H1 (cell line): ENCODE data around the gene SLC6A20. TPM values are rescaled to one million over a fixed set of nuclear protein-coding genes. Genes with fewer than 3 reads are reported as not detected.

Source experiments
- CTCF ChIA-PET: fragments of 300-600 bp; sonication (Branson Sonifier 250); formaldehyde crosslinking; loops from one replicate; lab custom pipeline; 2021; ENCODE audit not compliant: partially characterized antibody; lab: Charles Lee
- POLR2A ChIA-PET: fragments of 300-600 bp; sonication (Branson Sonifier 250); formaldehyde crosslinking; loops from one replicate; lab custom pipeline; 2021; ENCODE audit warnings: inconsistent platforms; ENCODE audit not compliant: partially characterized antibody; lab: Charles Lee
- DNase-seq, 2 experiments: peaks; one replicate each; pipeline versions ENCODE4 v3.0.0 to v3.0.0-alpha.2; 2010 to 2022; ENCODE audit warnings: low spot score in 2 of 2, low read depth in 1 of 2, mixed read lengths in 1 of 2
- FAIRE-seq: peaks from 2 replicates; lab custom pipeline; 2011; peaks lifted over from hg19 to GRCh38; lab: Jason Lieb, UNC
- H2AFZ ChIP-seq: 2 replicates; pipeline ENCODE4 v1.8.1; 2012; ENCODE audit warnings: low read length, inconsistent platforms
- H2AK5ac ChIP-seq: 2 replicates; pipeline ENCODE4 v1.6.1; 2013; ENCODE audit warnings: low read depth, low read length
- H2BK120ac ChIP-seq: replicated peaks from 2 replicates; pipeline ENCODE3; 2013; ENCODE audit warnings: low read depth, low read length, inconsistent platforms
- H2BK12ac ChIP-seq: 2 replicates; pipeline ENCODE4 v1.6.1; 2013; ENCODE audit warnings: low read depth, low read length
- H2BK15ac ChIP-seq: 2 replicates; pipeline ENCODE4 v1.6.1; 2013; ENCODE audit warnings: low read length
- H2BK20ac ChIP-seq: 2 replicates; pipeline ENCODE4 v1.6.1; 2013; ENCODE audit warnings: low read length
- H2BK5ac ChIP-seq: 2 replicates; pipeline ENCODE4 v1.6.1; 2013; ENCODE audit warnings: low read depth, low read length
- H3K14ac ChIP-seq: 2 replicates; pipeline ENCODE4 v1.6.1; 2013; ENCODE audit warnings: inconsistent platforms; ENCODE audit not compliant: insufficient read length
- H3K18ac ChIP-seq: 2 replicates; pipeline ENCODE4 v1.6.1; 2013; ENCODE audit warnings: low read length; ENCODE audit errors: extremely low read depth
- H3K23ac ChIP-seq: 2 replicates; pipeline ENCODE4 v1.6.1; 2013; ENCODE audit warnings: inconsistent platforms; ENCODE audit not compliant: insufficient read length
- H3K23me2 ChIP-seq: 2 replicates; pipeline ENCODE4 v1.6.1; 2013; ENCODE audit warnings: low read depth, low read length
- H3K27ac ChIP-seq: 2 replicates; pipeline ENCODE4 v1.6.1; 2011; ENCODE audit warnings: low read depth, low read length, inconsistent platforms
- H3K27me3 ChIP-seq, 4 experiments: replicated peaks in 1 of 4; 1 replicate in 1 of 4; 2 replicates in 3 of 4; pipeline versions ENCODE4 v1.6.1 to v1.8.1; 2011 to 2013; ENCODE audit warnings: low read length in 3 of 4, mild to moderate bottlenecking in 3 of 4, inconsistent platforms in 2 of 4, mixed read lengths in 2 of 4, moderate library complexity in 1 of 4; ENCODE audit not compliant: control insufficient read depth in 3 of 4, insufficient read depth in 3 of 4; ENCODE audit errors: extremely low read depth in 1 of 4
- H3K36me3 ChIP-seq, 4 experiments: 2 replicates each; pipeline versions ENCODE4 v1.6.1 to v1.8.1; 2011 to 2013; ENCODE audit warnings: mild to moderate bottlenecking in 4 of 4, low read length in 3 of 4, moderate library complexity in 2 of 4, control low read depth in 1 of 4, inconsistent platforms in 1 of 4; ENCODE audit not compliant: insufficient read depth in 4 of 4, control insufficient read depth in 2 of 4
- H3K4ac ChIP-seq: replicated peaks from 2 replicates; pipeline ENCODE3; 2013; ENCODE audit warnings: low read length, low read depth, mixed read lengths, inconsistent platforms; ENCODE audit not compliant: insufficient read length
- H3K4me1 ChIP-seq, 4 experiments: replicated peaks in 1 of 4; 1 replicate in 1 of 4; 2 replicates in 3 of 4; pipeline versions ENCODE4 v1.6.1 to v1.8.1; 2011 to 2013; ENCODE audit warnings: low read length in 3 of 4, inconsistent platforms in 2 of 4, mixed read lengths in 1 of 4; ENCODE audit not compliant: insufficient read depth in 4 of 4, control insufficient read depth in 3 of 4
- H3K4me2 ChIP-seq, 2 experiments: 2 replicates each; pipeline versions ENCODE4 v1.6.1 to v1.8.1; 2011 to 2013; ENCODE audit warnings: low read depth in 2 of 2, low read length in 2 of 2, control low read depth in 1 of 2, inconsistent platforms in 1 of 2, mild to moderate bottlenecking in 1 of 2; ENCODE audit not compliant: insufficient read depth in 1 of 2
- H3K4me3 ChIP-seq, 4 experiments: fragments of 200-600, 300-600 bp in 1 of 4; sonication (generic), shearing (Covaris generic), sonication (Bioruptor Twin) in 1 of 4; 2 replicates each; pipeline versions ENCODE4 v1.5.1 to v1.8.1; 2011 to 2016; ENCODE audit warnings: low read length in 4 of 4, low read depth in 3 of 4, control low read depth in 2 of 4, inconsistent platforms in 2 of 4, mild to moderate bottlenecking in 2 of 4, mixed read lengths in 1 of 4, moderate library complexity in 1 of 4; ENCODE audit not compliant: insufficient read depth in 2 of 4; ENCODE audit errors: extremely low read depth in 1 of 4
- H3K56ac ChIP-seq: replicated peaks from 2 replicates; pipeline ENCODE3; 2013; ENCODE audit warnings: low read depth, mild to moderate bottlenecking, mixed read lengths, low read length, inconsistent platforms; ENCODE audit not compliant: insufficient read length
- H3K79me1 ChIP-seq: 2 replicates; pipeline ENCODE4 v1.6.1; 2013; ENCODE audit warnings: low read depth, low read length, control low read depth
- H3K79me2 ChIP-seq, 2 experiments: 2 replicates each; pipeline versions ENCODE4 v1.6.1 to v1.8.1; 2012 to 2013; ENCODE audit warnings: low read length in 2 of 2, mild to moderate bottlenecking in 2 of 2, inconsistent platforms in 1 of 2; ENCODE audit not compliant: insufficient read depth in 2 of 2, control insufficient read depth in 1 of 2
- H3K9ac ChIP-seq, 4 experiments: replicated peaks in 1 of 4; 1 replicate in 1 of 4; 2 replicates in 3 of 4; pipeline versions ENCODE4 v1.6.1 to v1.8.1; 2011 to 2013; ENCODE audit warnings: low read depth in 3 of 4, low read length in 3 of 4, control low read depth in 2 of 4, mild to moderate bottlenecking in 2 of 4, moderate library complexity in 2 of 4, inconsistent platforms in 1 of 4; ENCODE audit errors: extremely low read depth in 1 of 4
- H3K9me3 ChIP-seq, 2 experiments: 2 replicates each; pipeline versions ENCODE4 v1.6.1 to v1.8.1; 2012 to 2013; ENCODE audit warnings: mild to moderate bottlenecking in 2 of 2, moderate library complexity in 2 of 2, control low read depth in 1 of 2, inconsistent platforms in 1 of 2, low read depth in 1 of 2, low read length in 1 of 2, mixed read lengths in 1 of 2; ENCODE audit not compliant: insufficient read depth in 2 of 2
- H4K20me1 ChIP-seq, 2 experiments: replicated peaks in 1 of 2; 2 replicates each; pipeline versions ENCODE3 to v1.8.1; 2011 to 2013; ENCODE audit warnings: inconsistent platforms in 2 of 2, low read length in 2 of 2, mild to moderate bottlenecking in 1 of 2; ENCODE audit not compliant: insufficient read depth in 2 of 2, control insufficient read depth in 1 of 2
- H4K5ac ChIP-seq: 2 replicates; pipeline ENCODE4 v1.6.1; 2013; ENCODE audit warnings: low read length, low read depth, mixed read lengths, inconsistent platforms; ENCODE audit not compliant: insufficient read length
- H4K8ac ChIP-seq: 2 replicates; pipeline ENCODE4 v1.8.0; 2013; ENCODE audit warnings: mild to moderate bottlenecking, moderate library complexity, low read length, inconsistent platforms; ENCODE audit not compliant: insufficient read depth; ENCODE audit errors: extremely low read depth
- H4K91ac ChIP-seq: replicated peaks from 2 replicates; pipeline ENCODE3; 2013; ENCODE audit warnings: low read length, mixed read lengths, inconsistent platforms; ENCODE audit not compliant: insufficient read length
- BACH1 ChIP-seq: IDR thresholded peaks from 2 replicates; pipeline ENCODE4 v1.6.1; 2012; ENCODE audit warnings: low read length, improper control_type of control experiment
- CHD2 ChIP-seq: IDR thresholded peaks from 2 replicates; pipeline ENCODE4 v1.6.1; 2012; ENCODE audit warnings: low read length, improper control_type of control experiment
- CREB1 ChIP-seq: IDR thresholded peaks from 2 replicates; pipeline ENCODE4 v1.6.1; 2012; ENCODE audit warnings: inconsistent platforms
- GTF2F1 ChIP-seq: IDR thresholded peaks from 2 replicates; pipeline ENCODE4 v1.6.1; 2012; ENCODE audit warnings: low read depth, low read length, improper control_type of control experiment, borderline replicate concordance
- HDAC2 ChIP-seq, 2 experiments: fragments of 300-600 bp in 1 of 2; sonication (generic) in 1 of 2; IDR thresholded peaks; 2 replicates each; pipeline ENCODE4 v1.6.1; 2011 to 2012; ENCODE audit warnings: low read depth in 2 of 2, low read length in 2 of 2, mild to moderate bottlenecking in 2 of 2, moderate library complexity in 2 of 2, borderline replicate concordance in 1 of 2, inconsistent platforms in 1 of 2
- KDM4A ChIP-seq: IDR thresholded peaks from one replicate; pipeline ENCODE4 v1.7.1; 2012; ENCODE audit warnings: low read depth, mild to moderate bottlenecking, moderate library complexity, low read length, inconsistent platforms; ENCODE audit not compliant: severe bottlenecking
- MAFK ChIP-seq: IDR thresholded peaks from 2 replicates; pipeline ENCODE4 v1.6.1; 2012; ENCODE audit warnings: low read depth, mild to moderate bottlenecking, improper control_type of control experiment, low read length
- NRF1 ChIP-seq: IDR thresholded peaks from 2 replicates; pipeline ENCODE4 v1.6.1; 2011; ENCODE audit warnings: mild to moderate bottlenecking, low read depth, low read length, improper control_type of control experiment
- RAD21 ChIP-seq, 2 experiments: IDR thresholded peaks in 1 of 2; conservative IDR thresholded peaks in 1 of 2; 2 replicates each; pipeline ENCODE4 v1.6.1; 2011; ENCODE audit warnings: low read depth in 2 of 2, low read length in 2 of 2, improper control_type of control experiment in 1 of 2, inconsistent platforms in 1 of 2, mild to moderate bottlenecking in 1 of 2, moderate library complexity in 1 of 2
- SIRT6 ChIP-seq: IDR thresholded peaks from one replicate; pipeline ENCODE4 v1.7.1; 2012; ENCODE audit warnings: low read length, inconsistent platforms
- TEAD4 ChIP-seq: IDR thresholded peaks from 2 replicates; pipeline ENCODE4 v1.6.1; 2012; ENCODE audit warnings: low read depth, low read length, inconsistent platforms, mixed read lengths
- WGBS, 2 experiments: shearing (Covaris generic) in 1 of 2; methylation state at CpG; one replicate each; pipeline versions ENCODE4 v1.1.6 to v1.1.7; 2013 to 2015; ENCODE audit warnings: low lambda C conversion rate in 2 of 2, mixed read lengths in 2 of 2, inconsistent platforms in 1 of 2, low coverage in 1 of 2, missing lambda C conversion rate in 1 of 2; ENCODE audit not compliant: insufficient replicate concordance in 2 of 2, insufficient coverage in 1 of 2, insufficient read length in 1 of 2; ENCODE audit errors: extremely low coverage in 1 of 2, missing lambda C conversion rate in 1 of 2; 5-methylcytosine and 5-hydroxymethylcytosine counted together
- polyA plus RNA-seq, 7 experiments: library from polyadenylated mRNA; depleted of rRNA in 3 of 7; stranded (reverse) in 5 of 7; unstranded in 2 of 7; fragments of >200 nt in 5 of 7; fragments of 200-250 nt in 2 of 7; gene quantifications; 1 replicate in 5 of 7; 2 replicates in 1 of 7; 4 replicates in 1 of 7; pipeline versions ENCODE4 v1.2.1 to v1.2.3, GENCODE V29; 2011 to 2013; ENCODE audit warnings: missing spikeins in 2 of 7, mixed read lengths in 2 of 7
- total RNA-seq: library from RNA; stranded (reverse); fragmentation: NEBNext Ultra II Directional; extraction: Animal tissue kit (Norgen Biotek cat#: 25700); gene quantifications from 2 replicates; pipeline ENCODE4 v1.2.1, GENCODE V29; 2021

SLC6A20 gene
- total and polyA plus RNA-seq, 2 of the 8 experiments (the other 6 are each of a cell fraction or from before 2014, with no cell fraction given): 0.05 TPM; not detected in 1

DNA sequence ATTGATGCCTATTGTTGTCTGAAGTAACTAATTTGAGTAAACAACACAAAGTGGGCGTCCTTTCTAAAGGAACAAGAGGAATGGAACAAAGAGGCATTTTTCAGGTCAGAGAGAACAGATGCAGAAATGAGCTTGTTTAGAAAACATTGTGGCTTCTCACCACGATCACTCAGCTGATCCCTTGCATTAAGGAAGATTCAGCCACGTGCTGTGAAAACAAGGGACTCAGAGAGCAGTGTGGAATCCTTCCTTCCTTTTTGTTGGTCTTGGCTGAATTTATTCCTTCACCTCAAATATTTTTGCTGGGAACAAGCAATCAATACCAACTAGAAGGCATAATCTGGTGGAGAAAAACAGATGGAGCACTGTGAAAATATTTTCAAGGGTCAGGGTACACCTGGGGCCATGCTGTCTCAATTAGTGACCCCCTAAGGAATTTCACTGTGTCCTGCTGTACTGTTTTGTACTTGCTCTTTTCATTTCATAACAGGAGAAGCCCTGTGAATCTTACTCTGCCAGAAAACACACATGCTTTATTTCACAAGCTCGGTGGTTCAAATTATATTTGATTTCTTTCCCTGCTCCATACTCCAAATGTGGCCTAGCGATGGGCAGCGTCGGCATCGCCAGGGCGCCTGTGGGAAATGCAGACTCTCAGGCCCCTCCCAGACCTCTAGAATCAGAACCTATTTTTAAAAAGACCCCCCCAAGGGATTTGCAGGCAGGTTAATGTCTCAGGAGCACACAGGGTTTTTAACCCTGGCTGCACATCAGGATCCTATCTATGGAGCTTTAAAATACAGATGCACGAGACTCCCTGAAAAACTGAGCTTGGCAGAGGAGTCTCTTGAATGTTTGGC is 11.6 kb upstream of the SLC6A20 start:
- Histone ChIP-seq H2AFZ (no peak overlapping the region), H3K18ac (no peak overlapping the region), H3K27me3 (no peaks in the 10 kb centered on the region), H2BK120ac (no peak overlapping the region), H3K36me3 (no peaks in the 10 kb centered on the region), H4K91ac (no peak overlapping the region), H4K20me1 (no peaks in the 10 kb centered on the region), H3K79me1 (no peaks in the 10 kb centered on the region), H2AK5ac (no peak overlapping the region), H3K9me3 (no peaks in the 10 kb centered on the region), H3K23me2 (no peaks in the 10 kb centered on the region), H3K9ac (no peak overlapping the region), H3K56ac (no peak overlapping the region), H2BK12ac (no peak overlapping the region), H3K4me3 (no peak overlapping the region), H3K23ac (no peak overlapping the region), H3K79me2 (no peaks in the 10 kb centered on the region), H3K4ac (no peak overlapping the region), H3K4me2 (no peak overlapping the region), H4K5ac (no peak overlapping the region), H4K8ac (no peak overlapping the region), H3K27ac (no peak overlapping the region), H2BK5ac (no peak overlapping the region), H3K4me1 (no peaks in the 10 kb centered on the region; a peak in 1 of 7 replicates), H3K14ac (no peak overlapping the region), H2BK20ac (no peak overlapping the region), H2BK15ac (no peak overlapping the region)
- DNase-seq (no peak), FAIRE-seq (peak; percentile 36)
- CTCF ChIA-PET: interaction anchor here (0.6 to 1.4 kb wide), 5 partner anchors 15 to 144 kb away, joined by 3 to 5 read pairs (median 3); no protein-coding TSS in a partner anchor
- 92% methylated on average over 10 of the region's 10 CpGs; no CpG with 5 or more reads in 1 of the 2 experiments for WGBS, 2 experiments
- POLR2A ChIA-PET: no interaction called here
- TF ChIP-seq GTF2F1 (no peak), KDM4A (no peak), RAD21 (IDR thresholded peaks at IDR 0.05 in 1 of 2, conservative IDR thresholded peaks at IDR 0.05 in 1 of 2; ENCODE audit: low read depth in 2 of 2, low read length in 2 of 2) (no peak), CREB1 (no peak), MAFK (no peak), HDAC2 (IDR thresholded peaks at IDR 0.05; ENCODE audit: borderline replicate concordance in 1 of 2, low read depth in 2 of 2, low read length in 2 of 2) (no peak), NRF1 (no peak), SIRT6 (no peak), CHD2 (no peak), TEAD4 (no peak), BACH1 (no peak)
